Inflammatory macrophage treated with lipopolysaccharide for 4 hours (primary cell): ENCODE measurements around the gene ENPP6.
"Not testable (repeated sequence)": the region's sequence is repeated elsewhere in the genome, so short reads cannot be mapped to it uniquely, and the experiment has no call there.

Experiments used
- DNase-seq: peaks from one replicate; pipeline ENCODE4 v3.0.0-alpha.2; 2020

The ENPP6 gene

GRCh38 chr4:184101711-184102110 lies 116.0 kb downstream of the ENPP6 start:
- DNase-seq: no peak

- no peak for DNase-seq
Observed at GRCh38 chr4:184100297-184100885, 117.3 kb downstream of the ENPP6 start.

GRCh38 chr4:184099535-184099966 lies 118.1 kb downstream of the ENPP6 start:
- no peak for DNase-seq

GRCh38 chr4:184099000-184099399 lies 118.7 kb downstream of the ENPP6 start:
- no peak for DNase-seq

GRCh38 chr4:184097815-184098214 lies 119.9 kb downstream of the ENPP6 start:
- DNase-seq: no peak

GRCh38 chr4:184097241-184097605 lies 120.5 kb downstream of the ENPP6 start:
- DNase-seq: peak; percentile 48

- DNase-seq: no peak
Observed at GRCh38 chr4:184096561-184097240, 121.0 kb downstream of the ENPP6 start.

GRCh38 chr4:184094532-184095159 lies 123.0 kb downstream of the ENPP6 start:
- DNase-seq: no peak

- no peak for DNase-seq
Observed at GRCh38 chr4:184091986-184092385, 125.7 kb downstream of the ENPP6 start.

GRCh38 chr4:184090571-184090970 lies 127.1 kb downstream of the ENPP6 start:
- no peak for DNase-seq

- DNase-seq: no peak
Observed at GRCh38 chr4:184080674-184081073, 137.0 kb downstream of the ENPP6 start.

- no peak for DNase-seq
Observed at GRCh38 chr4:184074677-184075388, 142.8 kb downstream of the ENPP6 start.

GRCh38 chr4:184067931-184068554 lies 149.6 kb downstream of the ENPP6 start:
- no peak for DNase-seq

- DNase-seq: no peak
Observed at GRCh38 chr4:184066584-184067300, 150.9 kb downstream of the ENPP6 start.

- DNase-seq: no peak
Observed at GRCh38 chr4:184064877-184065276, 152.8 kb downstream of the ENPP6 start.

- no peak for DNase-seq
Observed at GRCh38 chr4:184062769-184063168, 154.9 kb downstream of the ENPP6 start.

GRCh38 chr4:184061582-184061981 lies 156.1 kb downstream of the ENPP6 start:
- no peak for DNase-seq

GRCh38 chr4:184059099-184059498 lies 158.6 kb downstream of the ENPP6 start:
- DNase-seq: no peak

- DNase-seq: no peak
Observed at GRCh38 chr4:184058026-184058425, 159.6 kb downstream of the ENPP6 start.

GRCh38 chr4:184056877-184057276 lies 160.8 kb downstream of the ENPP6 start:
- no peak for DNase-seq

GRCh38 chr4:184053434-184053833 lies 164.2 kb downstream of the ENPP6 start:
- no peak for DNase-seq

GRCh38 chr4:184052616-184053015 lies 165.1 kb downstream of the ENPP6 start:
- DNase-seq: no peak

GRCh38 chr4:184051262-184051661 lies 166.4 kb downstream of the ENPP6 start:
- not testable (repeated sequence) for DNase-seq
